CD4-positive, alpha-beta T cell (primary cell): ENCODE results near the gene REPS2. TPM values are rescaled to one million over a fixed set of nuclear protein-coding genes. Genes with fewer than 3 reads are reported as not detected.

Experiments
- ATAC-seq: fragments of 200-7000 bp; cut with Tn5 transposase; one replicate; pipeline ENCODE4 v1.10.0; 2022; ENCODE audit warnings: mild to moderate bottlenecking; ENCODE audit not compliant: poor library complexity
- CTCF ChIA-PET: fragments of 350-600 bp; sonication (Branson Sonifier 250); formaldehyde crosslinking; loops from one replicate; lab custom pipeline; 2021; ENCODE audit warnings: antibody characterized with exemption, inconsistent platforms; lab: Charles Lee
- POLR2A ChIA-PET: fragments of 350-600 bp; sonication (Branson Sonifier 250); formaldehyde crosslinking; loops from one replicate; lab custom pipeline; 2021; ENCODE audit warnings: antibody characterized with exemption, inconsistent platforms; lab: Charles Lee
- DNase-seq, 14 experiments: peaks; one replicate each; pipeline ENCODE4 v3.0.0-alpha.2; 2013 to 2020; ENCODE audit warnings: mixed read lengths in 2 of 14
- H3K27ac ChIP-seq, 2 donors: one replicate each; pipeline versions ENCODE4 v1.5.1 to v1.7.0; 2013; ENCODE audit warnings: low read length in 2 of 2, low read depth in 1 of 2, mild to moderate bottlenecking in 1 of 2
- H3K27me3 ChIP-seq, 2 experiments: 1 replicate in 1 of 2; 2 replicates in 1 of 2; pipeline versions ENCODE4 v1.6.1 to v1.7.0; 2013; ENCODE audit warnings: low read length in 2 of 2, control low read depth in 1 of 2, mild to moderate bottlenecking in 1 of 2, moderate library complexity in 1 of 2; ENCODE audit not compliant: insufficient read depth in 2 of 2, control insufficient read depth in 1 of 2
- H3K36me3 ChIP-seq: one replicate; pipeline ENCODE4 v1.6.1; 2013; ENCODE audit warnings: low read length, control low read depth; ENCODE audit not compliant: insufficient read depth
- H3K4me1 ChIP-seq: one replicate; pipeline ENCODE4 v1.6.1; 2013; ENCODE audit warnings: low read length, control low read depth; ENCODE audit not compliant: insufficient read depth
- H3K4me3 ChIP-seq: one replicate; pipeline ENCODE4 v1.5.1; 2013; ENCODE audit warnings: mild to moderate bottlenecking, low read length, moderate library complexity
- H3K9me3 ChIP-seq, 2 experiments: 1 replicate in 1 of 2; 2 replicates in 1 of 2; pipeline versions ENCODE4 v1.6.1 to v1.7.0; 2013; ENCODE audit warnings: low read length in 2 of 2, mild to moderate bottlenecking in 2 of 2, control low read depth in 1 of 2, moderate library complexity in 1 of 2; ENCODE audit not compliant: control insufficient read depth in 1 of 2, insufficient read depth in 1 of 2
- H3K27ac Mint-ChIP-seq: one replicate; pipeline ENCODE4 v1.8.0; 2020; ENCODE audit warnings: mixed read lengths
- H3K27me3 Mint-ChIP-seq: one replicate; pipeline ENCODE4 v1.8.0; 2021; ENCODE audit warnings: mixed read lengths
- H3K36me3 Mint-ChIP-seq: one replicate; pipeline ENCODE4 v1.8.0; 2021; ENCODE audit warnings: low read depth, mixed read lengths
- H3K4me1 Mint-ChIP-seq: one replicate; pipeline ENCODE4 v1.8.0; 2021; ENCODE audit warnings: low read depth, mixed read lengths
- H3K4me3 Mint-ChIP-seq: one replicate; pipeline ENCODE4 v1.8.0; 2020; ENCODE audit warnings: mild to moderate bottlenecking, mixed read lengths
- H3K9me3 Mint-ChIP-seq: one replicate; pipeline ENCODE4 v1.8.0; 2020; ENCODE audit warnings: mixed read lengths
- CTCF ChIP-seq: fragments of 200-600 bp; IDR thresholded peaks from one replicate; pipeline ENCODE4 v1.8.0; 2022; ENCODE audit warnings: antibody characterized with exemption, mild to moderate bottlenecking
- intact Hi-C, 2 experiments: fragments of 100-400 bp; cut with DNase I in 1 of 2; cut with micrococcal nuclease in 1 of 2; formaldehyde crosslinking; loops; one replicate each; pipeline versions ENCODE4 v1.15.1 to v1.9.0; 2023 to 2025; cut with DNase I, micrococcal nuclease
- total RNA-seq, 174 experiments: library from RNA in 2 of 174; stranded (reverse) in 2 of 174; gene quantifications; one replicate each; pipeline ENCODE4 v1.2.3 and lab custom pipeline; 2021 to 2026

REPS2 gene
- total RNA-seq, 2 experiments from 2014 or later: 0.53 to 0.60 TPM

- CTCF ChIA-PET: interaction anchor here (1.1 to 1.3 kb wide), 2 partner anchors 64 to 793 kb away, joined by 3 to 4 read pairs; no protein-coding TSS in a partner anchor
Measured at GRCh38 chrX:16946971-16947562, 609 bp downstream of the REPS2 start.

GRCh38 chrX:16950423-16950822, 4.0 kb downstream of the REPS2 start:
- H3K4me1 ChIP-seq: peaks cover 12% of the 10 kb centered on the region
- Mint-ChIP-seq H3K9me3 (no peaks in the 10 kb centered on the region), H3K4me1 (no peaks in the 10 kb centered on the region), H3K4me3 (no peak overlapping the region), H3K36me3 (no peaks in the 10 kb centered on the region), H3K27me3 (no peaks in the 10 kb centered on the region), H3K27ac (no peak overlapping the region)
- TF ChIP-seq CTCF: no peak
- no peak for DNase-seq
- ChIA-PET CTCF (no interaction called here), POLR2A (no interaction called here)
- no peaks in the 10 kb centered on the region for H3K27me3 ChIP-seq
- ATAC-seq: no peak
- no peaks in the 10 kb centered on the region for H3K36me3 ChIP-seq
- intact Hi-C loops: loop anchor here in 1 of 2 experiments (10.0 kb wide), 1 partner anchor 774 kb away; no protein-coding TSS in a partner anchor
- no peaks in the 10 kb centered on the region for H3K9me3 ChIP-seq
- no peak overlapping the region for H3K4me3 ChIP-seq
- H3K27ac ChIP-seq: no peak overlapping the region

More at GRCh38 chrX:16946971-16947562, 609 bp downstream of the REPS2 start:
- DNase-seq: peak in 5 of 14 experiments; percentile 1 to 32 (median 23)
- H3K27me3 ChIP-seq: no peaks in the 10 kb centered on the region
- H3K4me1 ChIP-seq: peaks cover 12% of the 10 kb centered on the region
- H3K27ac ChIP-seq: no peak overlapping the region
- Mint-ChIP-seq H3K4me1 (no peaks in the 10 kb centered on the region), H3K27ac (peak overlapping the region; percentile 70), H3K27me3 (no peaks in the 10 kb centered on the region), H3K9me3 (peaks cover 2% of the 10 kb centered on the region), H3K36me3 (no peaks in the 10 kb centered on the region), H3K4me3 (peak overlapping the region; percentile 89)
- intact Hi-C loops: loop anchor here (5.0 to 10.0 kb wide), 4 partner anchors 65 to 1272 kb away; partner anchors contain the start of genes RBBP7 (in 1 of the 2) and TXLNG (in 1 of the 2)
- no peaks in the 10 kb centered on the region for H3K36me3 ChIP-seq
- ATAC-seq: no peak
- H3K4me3 ChIP-seq: peak overlapping the region; percentile 59
- POLR2A ChIA-PET: interaction anchor here (0.9 to 1.6 kb wide), 2 partner anchors 64 to 1092 kb away, joined by 3 to 7 read pairs; partner anchors contain the start of gene AP1S2
- no peaks in the 10 kb centered on the region for H3K9me3 ChIP-seq
- TF ChIP-seq CTCF: no peak

- ATAC-seq: no peak
- H3K27me3 ChIP-seq: no peaks in the 10 kb centered on the region
- H3K4me3 ChIP-seq: no peak overlapping the region
- Mint-ChIP-seq H3K4me3 (no peak overlapping the region), H3K27ac (no peak overlapping the region), H3K4me1 (no peaks in the 10 kb centered on the region), H3K27me3 (peaks cover 10% of the 10 kb centered on the region), H3K36me3 (no peaks in the 10 kb centered on the region), H3K9me3 (no peaks in the 10 kb centered on the region)
- CTCF ChIA-PET: no interaction called here
- DNase-seq: no peak
- H3K4me1 ChIP-seq: no peaks in the 10 kb centered on the region
- intact Hi-C loops: loop anchor here in 1 of 2 experiments (10.0 kb wide), 1 partner anchor 771 kb away; no protein-coding TSS in a partner anchor
- TF ChIP-seq CTCF: no peak
- no peaks in the 10 kb centered on the region for H3K36me3 ChIP-seq
- POLR2A ChIA-PET: no interaction called here
- no peaks in the 10 kb centered on the region for H3K9me3 ChIP-seq
- no peak overlapping the region for H3K27ac ChIP-seq
Measured at GRCh38 chrX:16953606-16954211, 7.3 kb downstream of the REPS2 start.
